GM21423 (cell line): ENCODE results near the gene CTRL.
A peak's percentile ranks its signal among the peaks of the same experiment; 100 is the strongest.

Source experiments
- ATAC-seq: cut with Tn5 transposase; IDR thresholded peaks from one replicate; pipeline ENCODE4 v1.9.1; 2021; ENCODE audit warnings: mild to moderate bottlenecking, moderate library complexity; ENCODE audit not compliant: unreplicated experiment

The CTRL gene

GRCh38 chr16:67892899-67893742 lies 38.5 kb downstream of the CTRL start, which contains the start of gene PSKH1:
TSS of gene PSKH1 (plus strand) at chr16:67893254. CDS start at chr16:67908750, 15,496 bp downstream.
- peak; percentile 93 for ATAC-seq

GRCh38 chr16:67892375-67892774 lies 39.3 kb downstream of the CTRL start:
- no peak for ATAC-seq

GRCh38 chr16:67888331-67888730 lies 43.3 kb downstream of the CTRL start:
- ATAC-seq, result no peak

- no peak for ATAC-seq
These were observed 45.3 kb downstream of the CTRL start for GRCh38 chr16:67886387-67886786.

- ATAC-seq, result no peak
These were observed 45.7 kb downstream of the CTRL start for GRCh38 chr16:67885976-67886375.

GRCh38 chr16:67885545-67885944 lies 46.1 kb downstream of the CTRL start:
- no peak for ATAC-seq

GRCh38 chr16:67884684-67885083 lies 47.0 kb downstream of the CTRL start, which contains the start of gene NRN1L:
TSS of gene NRN1L (plus strand) at chr16:67884885. CDS start at chr16:67884904, 19 bp downstream.
- no peak for ATAC-seq

GRCh38 chr16:67883872-67884261 lies 47.8 kb downstream of the CTRL start:
- ATAC-seq, result no peak

- no peak for ATAC-seq
These were observed 48.4 kb downstream of the CTRL start for GRCh38 chr16:67883146-67883871.

- ATAC-seq, result no peak
These were observed 49.1 kb downstream of the CTRL start for GRCh38 chr16:67882374-67883145.

GRCh38 chr16:67881621-67882161 lies 50.0 kb downstream of the CTRL start:
- no peak for ATAC-seq

- no peak for ATAC-seq
These were observed 51.1 kb downstream of the CTRL start for GRCh38 chr16:67880584-67880983.

- ATAC-seq, result no peak
These were observed 51.7 kb downstream of the CTRL start for GRCh38 chr16:67879936-67880335.
